ENCODE results near the gene MGAT4A. TPM values are rescaled to one million over a fixed set of nuclear protein-coding genes. Genes with fewer than 3 reads are reported as not detected.
A peak's percentile ranks its signal among the peaks of the same experiment; 100 is the strongest.

MGAT4A gene
- total RNA-seq, 4 donors from 2014 or later = 12.6 to 50.0 (median 16.1) TPM

DNA sequence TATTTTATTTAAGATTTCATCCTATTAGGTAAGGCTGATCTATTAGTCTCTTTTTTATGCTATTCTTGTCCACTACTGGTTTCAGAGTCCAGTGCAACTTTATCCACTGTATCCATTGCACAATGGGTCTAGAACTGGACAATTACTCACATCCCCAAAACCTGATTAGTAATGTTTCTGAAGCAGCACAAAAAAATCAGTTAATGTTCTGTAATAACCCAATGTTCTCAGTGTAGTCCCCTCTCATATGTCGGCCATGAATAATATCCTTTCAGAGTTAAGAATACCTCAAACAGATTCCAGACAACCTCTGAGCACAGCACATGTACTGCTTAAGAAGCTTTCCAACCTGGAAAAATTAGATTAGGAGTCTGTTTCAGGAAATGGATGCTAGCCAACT, 29.7 kb downstream of the MGAT4A start:
- peak overlapping the region in 2 of 4 donors; percentile 50 to 72 for H3K27ac ChIP-seq

GRCh38 chr2:98698896-98699295, 32.0 kb downstream of the MGAT4A start:
- peaks cover 0 to 39% (median 35%) of the 10 kb centered on the region in 4 donors for H3K4me1 ChIP-seq
- 94 to 97% methylated on average over 6 of the region's 6 CpGs for WGBS, 2 donors
- no peak for TF ChIP-seq EP300 (IDR thresholded peaks at IDR 0.05)
- TF ChIP-seq CTCF (IDR thresholded peaks at IDR 0.05) = no peak
- no peak for TF ChIP-seq POLR2A (IDR thresholded peaks at IDR 0.05)
- no peak for DNase-seq (ENCODE audit: low spot score in 2 of 2)
- H3K27me3 ChIP-seq = no peaks in the 10 kb centered on the region
- H3K9me3 ChIP-seq = no peaks in the 10 kb centered on the region
- H3K27ac ChIP-seq = no peak overlapping the region
- no peaks in the 10 kb centered on the region for H3K36me3 ChIP-seq
- no peak overlapping the region for H3K4me3 ChIP-seq

More for the DNA sequence above, 29.7 kb downstream of the MGAT4A start:
- Histone ChIP-seq H3K4me1 (peaks cover 0 to 39% (median 36%) of the 10 kb centered on the region in 4 donors), H3K4me3 (no peak overlapping the region), H3K9me3 (no peaks in the 10 kb centered on the region), H3K36me3 (no peaks in the 10 kb centered on the region), H3K27me3 (no peaks in the 10 kb centered on the region)
- DNase-seq (ENCODE audit: low spot score in 2 of 2) = no peak
- no peak for TF ChIP-seq CTCF (IDR thresholded peaks at IDR 0.05)
- TF ChIP-seq EP300 (IDR thresholded peaks at IDR 0.05) = peak in 1 of 2 donors; percentile 29
- 50 to 61% methylated on average over 1 of the region's 1 CpG for WGBS, 2 donors

- Histone ChIP-seq H3K9me3 (no peaks in the 10 kb centered on the region), H3K4me1 (peaks cover 0 to 36% (median 25%) of the 10 kb centered on the region in 4 donors), H3K36me3 (no peaks in the 10 kb centered on the region), H3K4me3 (no peak overlapping the region), H3K27ac (no peak overlapping the region), H3K27me3 (no peaks in the 10 kb centered on the region)
- 62 to 70% methylated on average over 5 of the region's 5 CpGs for WGBS, 2 donors
- DNase-seq (ENCODE audit: low spot score in 2 of 2) = no peak
- TF ChIP-seq POLR2A (IDR thresholded peaks at IDR 0.05) (no peak), EP300 (IDR thresholded peaks at IDR 0.05) (no peak)
Measured at GRCh38 chr2:98697651-98698337, 33.1 kb downstream of the MGAT4A start.

- Histone ChIP-seq H3K27me3 (no peaks in the 10 kb centered on the region), H3K27ac (no peak overlapping the region), H3K36me3 (no peaks in the 10 kb centered on the region), H3K4me1 (peaks cover 0 to 22% (median 12%) of the 10 kb centered on the region in 4 donors), H3K9me3 (no peaks in the 10 kb centered on the region), H3K4me3 (no peak overlapping the region)
- 86 to 89% methylated on average over 4 of the region's 4 CpGs for WGBS, 2 donors
- TF ChIP-seq POLR2A (IDR thresholded peaks at IDR 0.05) (no peak), CTCF (IDR thresholded peaks at IDR 0.05) (no peak), EP300 (IDR thresholded peaks at IDR 0.05) (no peak)
- DNase-seq (ENCODE audit: low spot score in 2 of 2) = no peak
Measured at GRCh38 chr2:98696200-98696599, 34.7 kb downstream of the MGAT4A start.

DNA sequence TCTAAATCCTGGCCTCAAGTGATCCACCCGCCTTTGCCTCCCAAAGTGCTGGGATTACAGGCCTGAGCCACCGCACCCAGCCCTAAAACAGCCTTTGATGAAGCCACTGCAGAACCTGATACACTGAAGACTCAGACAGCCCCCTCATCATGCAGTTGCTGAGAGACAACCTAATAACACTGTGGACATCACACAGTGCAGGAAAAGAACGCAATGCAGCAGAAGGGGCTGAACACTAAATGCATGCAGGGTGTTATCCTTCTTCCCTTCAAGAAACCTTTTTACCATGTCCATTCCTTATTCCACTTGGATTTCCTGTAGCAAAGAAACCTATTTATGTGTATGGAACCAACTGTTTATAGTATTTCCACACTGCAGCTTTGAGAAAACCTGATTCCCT, 35.7 kb downstream of the MGAT4A start:
- H3K4me1 ChIP-seq = peaks cover 0 to 16% (median 12%) of the 10 kb centered on the region in 4 donors
- DNase-seq (ENCODE audit: low spot score in 2 of 2) = no peak
- H3K4me3 ChIP-seq = no peak overlapping the region
- no peak for TF ChIP-seq CTCF (IDR thresholded peaks at IDR 0.05)
- no peak for TF ChIP-seq POLR2A (IDR thresholded peaks at IDR 0.05)
- TF ChIP-seq EP300 (IDR thresholded peaks at IDR 0.05) = no peak
- WGBS, 2 donors = 75 to 91% methylated on average over 3 of the region's 3 CpGs
- no peak overlapping the region for H3K27ac ChIP-seq
- H3K36me3 ChIP-seq = no peaks in the 10 kb centered on the region
- H3K9me3 ChIP-seq = no peaks in the 10 kb centered on the region
- H3K27me3 ChIP-seq = no peaks in the 10 kb centered on the region
